ENCODE data around the gene CIRBP. TPM values are rescaled to one million over a fixed set of nuclear protein-coding genes. Genes with fewer than 3 reads are reported as not detected.
A peak's percentile ranks its signal among the peaks of the same experiment; 100 is the strongest.

The CIRBP gene
- total RNA-seq, 1 donor from 2014 or later: 370 TPM

- Histone ChIP-seq H3K27me3 (ENCODE audit: control insufficient read depth, insufficient read depth, low read length) (no peaks in the 10 kb centered on the region), H3K36me3 (ENCODE audit: control insufficient read depth, insufficient read depth, low read length) (peaks cover 34% of the 10 kb centered on the region), H3K4me3 (ENCODE audit: low read depth, low read length) (no peak overlapping the region)
- DNase-seq (ENCODE audit: low read depth) (no peak), FAIRE-seq (no peak)
- TF ChIP-seq CTCF (IDR thresholded peaks at IDR 0.05; ENCODE audit: insufficient read depth, low read length, severe bottlenecking): no peak
Observed at GRCh38 chr19:1258163-1258492, 11.0 kb upstream of the CIRBP start.

- no peak for FAIRE-seq
- H3K27me3 ChIP-seq (ENCODE audit: control insufficient read depth, insufficient read depth, low read length): no peaks in the 10 kb centered on the region
- DNase-seq (ENCODE audit: low read depth): peak; percentile 29
- H3K4me3 ChIP-seq (ENCODE audit: low read depth, low read length): no peak overlapping the region
- TF ChIP-seq CTCF (IDR thresholded peaks at IDR 0.05; ENCODE audit: insufficient read depth, low read length, severe bottlenecking): no peak
- peaks cover 30% of the 10 kb centered on the region for H3K36me3 ChIP-seq (ENCODE audit: control insufficient read depth, insufficient read depth, low read length)
Observed at GRCh38 chr19:1258707-1259205, 10.4 kb upstream of the CIRBP start.

- peak; percentile 57 for DNase-seq (ENCODE audit: low read depth)
- no peak for TF ChIP-seq CTCF (IDR thresholded peaks at IDR 0.05; ENCODE audit: insufficient read depth, low read length, severe bottlenecking)
- Histone ChIP-seq H3K36me3 (ENCODE audit: control insufficient read depth, insufficient read depth, low read length) (peaks cover 25% of the 10 kb centered on the region), H3K4me3 (ENCODE audit: low read depth, low read length) (no peak overlapping the region), H3K27me3 (ENCODE audit: control insufficient read depth, insufficient read depth, low read length) (no peaks in the 10 kb centered on the region)
- no peak for FAIRE-seq
Observed at GRCh38 chr19:1259206-1259875, 9.8 kb upstream of the CIRBP start.

- H3K4me3 ChIP-seq (ENCODE audit: low read depth, low read length): no peak overlapping the region
- no peak for TF ChIP-seq CTCF (IDR thresholded peaks at IDR 0.05; ENCODE audit: insufficient read depth, low read length, severe bottlenecking)
- H3K36me3 ChIP-seq (ENCODE audit: control insufficient read depth, insufficient read depth, low read length): peaks cover 17% of the 10 kb centered on the region
- DNase-seq (ENCODE audit: low read depth) (peak; percentile 68), FAIRE-seq (no peak)
- no peaks in the 10 kb centered on the region for H3K27me3 ChIP-seq (ENCODE audit: control insufficient read depth, insufficient read depth, low read length)
Observed at GRCh38 chr19:1259876-1260748, 9.0 kb upstream of the CIRBP start.

GRCh38 chr19:1260749-1261537 is 8.2 kb upstream of the CIRBP start:
- TF ChIP-seq CTCF (IDR thresholded peaks at IDR 0.05; ENCODE audit: insufficient read depth, low read length, severe bottlenecking): no peak
- peaks cover 9% of the 10 kb centered on the region for H3K36me3 ChIP-seq (ENCODE audit: control insufficient read depth, insufficient read depth, low read length)
- H3K27me3 ChIP-seq (ENCODE audit: control insufficient read depth, insufficient read depth, low read length): no peaks in the 10 kb centered on the region
- peak; percentile 86 for DNase-seq (ENCODE audit: low read depth)
- peak overlapping the region; percentile 75 for H3K4me3 ChIP-seq (ENCODE audit: low read depth, low read length)
- no peak for FAIRE-seq

Data from bronchial epithelial cell (primary cell).